DND-41 (cell line): ENCODE measurements around the gene UBFD1.

Source experiments
- ATAC-seq: fragments of 200-7000 bp; cut with Tn5 transposase; 3 replicates; pipeline ENCODE4 v1.9.1; 2021; ENCODE audit warnings: low read depth; ENCODE audit not compliant: insufficient read depth
- DNase-seq: peaks from one replicate; pipeline ENCODE4 v3.0.0-alpha.2; 2020
- H2AFZ ChIP-seq: 2 replicates; pipeline ENCODE4 v1.6.0; 2012; ENCODE audit warnings: low read depth, low read length
- H3K27ac ChIP-seq: 2 replicates; pipeline ENCODE4 v1.5.1; 2012; ENCODE audit warnings: low read length, inconsistent platforms
- H3K27me3 ChIP-seq: fragments of 200-600 bp; sonication (generic); 2 replicates; pipeline ENCODE4 v1.6.0; 2012; ENCODE audit warnings: low read length, mild to moderate bottlenecking, inconsistent platforms; ENCODE audit not compliant: insufficient read depth, poor library complexity
- H3K36me3 ChIP-seq: 2 replicates; pipeline ENCODE4 v1.5.1; 2012; ENCODE audit warnings: low read length, inconsistent platforms; ENCODE audit not compliant: insufficient read depth
- H3K4me1 ChIP-seq: 2 replicates; pipeline ENCODE4 v1.5.1; 2012; ENCODE audit warnings: mild to moderate bottlenecking, low read length; ENCODE audit not compliant: insufficient read depth
- H3K4me2 ChIP-seq: 2 replicates; pipeline ENCODE4 v1.6.0; 2012; ENCODE audit warnings: mild to moderate bottlenecking, moderate library complexity, low read length, inconsistent platforms; ENCODE audit not compliant: insufficient read depth
- H3K4me3 ChIP-seq, 2 experiments: fragments of 200-600 bp in 1 of 2; shearing (Covaris generic) in 1 of 2; 2 replicates each; pipeline ENCODE4 v1.5.1; 2012 to 2016; ENCODE audit warnings: inconsistent platforms in 2 of 2, low read length in 2 of 2, mild to moderate bottlenecking in 2 of 2, low read depth in 1 of 2, moderate library complexity in 1 of 2
- H3K79me2 ChIP-seq: 2 replicates; pipeline ENCODE4 v1.6.0; 2012; ENCODE audit warnings: low read length, inconsistent platforms; ENCODE audit not compliant: insufficient read depth
- H3K9ac ChIP-seq: 2 replicates; pipeline ENCODE4 v1.6.0; 2012; ENCODE audit warnings: low read depth, mild to moderate bottlenecking, inconsistent platforms, low read length, moderate library complexity
- H3K9me3 ChIP-seq: 2 replicates; pipeline ENCODE4 v1.5.1; 2012; ENCODE audit warnings: low read length, moderate library complexity, mild to moderate bottlenecking, inconsistent platforms; ENCODE audit not compliant: insufficient read depth, severe bottlenecking
- H4K20me1 ChIP-seq: 2 replicates; pipeline ENCODE4 v1.6.0; 2012; ENCODE audit warnings: low read length; ENCODE audit not compliant: insufficient read depth
- EZH2 ChIP-seq: IDR thresholded peaks from 3 replicates; pipeline ENCODE4 v1.6.1; 2012; ENCODE audit warnings: borderline replicate concordance, low read depth, mild to moderate bottlenecking, moderate library complexity, low read length, inconsistent platforms; ENCODE audit not compliant: severe bottlenecking
- TF ChIP-seq, protein P1 (sequence below): IDR thresholded peaks from 2 replicates; pipeline ENCODE4 v1.5.1; 2012; ENCODE audit warnings: borderline replicate concordance, low read length, moderate library complexity, mild to moderate bottlenecking; ENCODE audit not compliant: poor library complexity, severe bottlenecking; ENCODE audit errors: extremely low read depth

The UBFD1 gene

DNA sequence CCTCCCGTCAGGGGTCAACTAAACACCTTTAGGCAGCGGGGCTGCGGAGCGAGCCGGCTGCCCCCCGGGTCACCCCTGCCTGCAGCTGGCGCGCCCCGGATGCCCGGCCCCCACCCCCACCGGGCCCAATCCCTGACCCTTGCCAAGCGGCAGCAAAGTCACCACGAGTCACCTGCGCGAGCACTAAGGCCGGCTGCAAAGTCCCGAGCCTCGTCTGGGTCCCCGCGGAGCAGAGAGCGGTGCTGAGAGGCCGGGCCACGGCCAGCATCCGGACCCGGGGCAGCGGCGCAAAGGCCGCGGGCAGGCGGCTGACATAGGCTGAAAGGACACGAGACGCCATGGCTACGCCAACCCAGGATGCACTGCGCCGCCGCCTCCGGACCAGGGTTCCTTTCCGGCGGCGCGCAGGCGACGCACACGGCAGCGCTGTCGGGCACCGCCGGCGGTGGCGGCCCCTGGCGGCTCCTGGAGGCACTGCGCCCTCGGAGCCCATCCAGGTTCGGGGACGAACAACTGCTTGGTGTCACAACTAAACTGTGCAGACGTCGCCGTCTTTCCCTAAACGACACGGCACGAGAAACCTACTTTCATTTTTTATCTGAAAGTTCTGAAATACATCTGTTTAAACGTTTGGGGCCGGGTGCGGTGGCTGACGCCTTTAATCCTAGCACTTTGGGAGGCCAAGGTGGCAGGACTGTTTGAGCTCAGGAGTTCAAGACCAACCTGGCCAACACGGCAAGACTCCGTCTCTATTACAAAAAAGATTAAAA is 38.6 kb downstream of the UBFD1 start, which contains the start of gene NDUFAB1:
TSS of gene NDUFAB1 (minus strand) at position 366 of the 770 bp plus-strand sequence. CDS start at position 340, 26 bp downstream.
- Histone ChIP-seq H3K79me2 (peaks cover 48% of the 10 kb centered on the region), H3K27ac (peak within 1 kb of the TSS; percentile 83), H3K9me3 (no peaks in the 10 kb centered on the region), H3K9ac (peak within 1 kb of the TSS; percentile 88), H3K36me3 (peaks cover 36% of the 10 kb centered on the region), H2AFZ (peak within 1 kb of the TSS; percentile 93), H3K4me2 (peak within 1 kb of the TSS; percentile 99), H3K4me1 (peaks cover 32% of the 10 kb centered on the region), H3K4me3 (peak within 1 kb of the TSS; percentile 84 to 99), H3K27me3 (no peaks in the 10 kb centered on the region), H4K20me1 (peaks cover 42% of the 10 kb centered on the region)
- ATAC-seq (peak; percentile 99), DNase-seq (peak; percentile 90)
- TF ChIP-seq EZH2: no peak
- TF ChIP-seq, protein P1, sequence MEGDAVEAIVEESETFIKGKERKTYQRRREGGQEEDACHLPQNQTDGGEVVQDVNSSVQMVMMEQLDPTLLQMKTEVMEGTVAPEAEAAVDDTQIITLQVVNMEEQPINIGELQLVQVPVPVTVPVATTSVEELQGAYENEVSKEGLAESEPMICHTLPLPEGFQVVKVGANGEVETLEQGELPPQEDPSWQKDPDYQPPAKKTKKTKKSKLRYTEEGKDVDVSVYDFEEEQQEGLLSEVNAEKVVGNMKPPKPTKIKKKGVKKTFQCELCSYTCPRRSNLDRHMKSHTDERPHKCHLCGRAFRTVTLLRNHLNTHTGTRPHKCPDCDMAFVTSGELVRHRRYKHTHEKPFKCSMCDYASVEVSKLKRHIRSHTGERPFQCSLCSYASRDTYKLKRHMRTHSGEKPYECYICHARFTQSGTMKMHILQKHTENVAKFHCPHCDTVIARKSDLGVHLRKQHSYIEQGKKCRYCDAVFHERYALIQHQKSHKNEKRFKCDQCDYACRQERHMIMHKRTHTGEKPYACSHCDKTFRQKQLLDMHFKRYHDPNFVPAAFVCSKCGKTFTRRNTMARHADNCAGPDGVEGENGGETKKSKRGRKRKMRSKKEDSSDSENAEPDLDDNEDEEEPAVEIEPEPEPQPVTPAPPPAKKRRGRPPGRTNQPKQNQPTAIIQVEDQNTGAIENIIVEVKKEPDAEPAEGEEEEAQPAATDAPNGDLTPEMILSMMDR: peak; percentile 100

DNA sequence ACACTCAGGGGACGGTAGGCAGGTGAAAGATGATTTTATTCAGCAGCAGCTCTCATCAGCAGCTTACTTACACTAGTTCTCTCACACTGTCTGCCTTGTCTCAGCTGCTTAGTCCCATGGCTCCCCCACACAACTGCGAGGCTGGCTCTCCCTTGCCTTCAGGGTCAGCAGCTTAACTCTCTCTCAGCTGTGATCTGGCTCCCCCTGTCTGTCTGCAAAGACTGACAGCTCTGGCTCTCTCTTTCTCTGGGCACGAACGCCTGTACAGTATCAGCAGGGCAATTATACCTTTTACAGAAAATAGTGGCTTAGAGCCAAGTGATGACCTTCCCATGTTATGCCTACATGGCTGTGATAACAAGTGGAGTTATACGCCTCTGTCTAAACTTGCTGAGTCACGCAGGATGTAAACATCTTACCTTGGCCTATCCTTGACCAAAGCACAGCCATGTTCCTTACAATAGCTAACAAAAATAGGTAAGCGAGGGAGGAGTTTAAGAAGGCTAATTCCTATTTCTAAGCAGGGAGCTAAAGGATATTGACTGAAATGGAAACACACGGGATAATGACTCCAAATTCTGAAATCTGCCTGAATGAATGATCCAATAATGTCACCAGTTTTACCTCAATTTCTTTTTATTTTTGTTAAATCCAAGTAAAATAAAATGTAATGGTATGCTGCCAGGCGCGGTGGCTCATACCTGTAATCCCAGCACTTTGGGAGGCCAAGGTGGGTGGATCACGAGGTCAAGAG is 39.7 kb downstream of the UBFD1 start:
- H3K27me3 ChIP-seq: no peaks in the 10 kb centered on the region
- ATAC-seq: no peak
- peak; percentile 11 for DNase-seq
- H2AFZ ChIP-seq: peak overlapping the region; percentile 63
- H3K9me3 ChIP-seq: no peaks in the 10 kb centered on the region
- H3K4me3 ChIP-seq: no peak overlapping the region
- peaks cover 32% of the 10 kb centered on the region for H3K4me1 ChIP-seq
- H3K4me2 ChIP-seq: peak overlapping the region; percentile 99; the same call in 1 of the 2 replicates
- TF ChIP-seq, protein P1: peak; percentile 22
- no peak for TF ChIP-seq EZH2
- H3K27ac ChIP-seq: 0 out of 2 replicates have a peak overlapping the region, but pooled peaks have one; percentile 13
- no peak overlapping the region for H3K9ac ChIP-seq
- H4K20me1 ChIP-seq: peaks cover 32% of the 10 kb centered on the region
- H3K36me3 ChIP-seq: peaks cover 32% of the 10 kb centered on the region
- peaks cover 37% of the 10 kb centered on the region for H3K79me2 ChIP-seq

DNA sequence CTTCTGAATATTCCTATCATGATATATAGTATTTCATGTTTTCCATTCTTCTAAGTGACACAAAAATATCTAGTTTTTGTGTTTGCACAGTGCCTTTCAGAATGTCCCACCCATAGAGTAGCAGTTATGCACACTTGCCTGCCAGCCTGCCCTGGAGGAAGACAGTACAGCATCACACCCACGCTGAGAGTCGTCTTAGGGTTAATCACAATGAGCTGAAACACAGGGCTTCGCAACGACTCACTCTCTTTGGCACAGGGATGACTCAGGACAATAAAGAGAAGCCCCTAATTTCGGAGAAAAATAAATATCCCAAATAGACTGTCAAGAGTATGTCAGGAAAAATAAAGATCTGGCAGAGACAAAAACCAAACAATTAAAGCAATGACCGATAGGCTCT is 50.2 kb downstream of the UBFD1 start:
- Histone ChIP-seq H3K9ac (no peak overlapping the region), H3K4me3 (no peak overlapping the region), H3K27ac (no peak overlapping the region), H3K36me3 (peaks cover 53% of the 10 kb centered on the region), H3K9me3 (no peaks in the 10 kb centered on the region), H3K4me2 (no peak overlapping the region), H2AFZ (no peak overlapping the region), H3K79me2 (no peaks in the 10 kb centered on the region), H3K4me1 (no peaks in the 10 kb centered on the region), H3K27me3 (no peaks in the 10 kb centered on the region), H4K20me1 (no peaks in the 10 kb centered on the region)
- no peak for ATAC-seq
- no peak for TF ChIP-seq EZH2
- TF ChIP-seq, protein P1: no peak
- no peak for DNase-seq
